IMR-90 (cell line): ENCODE measurements around the gene ADGRL4. TPM values are rescaled to one million over a fixed set of nuclear protein-coding genes. Genes with fewer than 3 reads are reported as not detected.
A peak's percentile ranks its signal among the peaks of the same experiment; 100 is the strongest.

ENCODE experiments used
- ATAC-seq: fragments of 200-7000 bp; cut with Tn5 transposase; 2 replicates; pipeline ENCODE4 v1.9.1; 2020; ENCODE audit warnings: low read depth, mild to moderate bottlenecking, moderate library complexity
- BruUV-seq: library from RNA; stranded (reverse); fragments of 400-500 nt; replicated peaks from 2 replicates; lab custom pipeline; 2021; lab: Mats Ljungman, UMichigan
- CTCF ChIA-PET: fragments of 300-600 bp; formaldehyde crosslinking; extraction: SDS; loops from one replicate; lab custom pipeline; 2021; ENCODE audit warnings: antibody characterized with exemption; lab: Yijun Ruan, JAX
- POLR2A ChIA-PET: fragments of 300-600 bp; sonication (Branson Sonifier 250); formaldehyde crosslinking; loops from one replicate; lab custom pipeline; 2022; ENCODE audit warnings: antibody characterized with exemption; ENCODE audit not compliant: unreplicated experiment; lab: Charles Lee
- DNase-seq: peaks from one replicate; pipeline ENCODE4 v3.0.0; 2013
- H2AFZ ChIP-seq: replicated peaks from 2 replicates; pipeline ENCODE3; 2013; ENCODE audit warnings: low read length, mild to moderate bottlenecking; ENCODE audit not compliant: poor library complexity
- H2AK5ac ChIP-seq: 2 replicates; pipeline ENCODE4 v1.6.1; 2013; ENCODE audit warnings: low read depth, low read length, inconsistent platforms
- H2AK9ac ChIP-seq: replicated peaks from 2 replicates; pipeline ENCODE3; 2013; ENCODE audit warnings: mild to moderate bottlenecking, low read depth, low read length, moderate library complexity; ENCODE audit not compliant: poor library complexity
- H2BK120ac ChIP-seq: 2 replicates; pipeline ENCODE4 v1.6.1; 2013; ENCODE audit warnings: low read depth, low read length, inconsistent platforms
- H2BK15ac ChIP-seq: 3 replicates; pipeline ENCODE4 v1.6.1; 2013; ENCODE audit warnings: low read depth, low read length, inconsistent platforms
- H2BK20ac ChIP-seq: 2 replicates; pipeline ENCODE4 v1.6.1; 2013; ENCODE audit warnings: low read depth, mild to moderate bottlenecking, inconsistent platforms, low read length, moderate library complexity
- H2BK5ac ChIP-seq: 2 replicates; pipeline ENCODE4 v1.6.1; 2013; ENCODE audit warnings: mild to moderate bottlenecking, low read depth, low read length, inconsistent platforms; ENCODE audit not compliant: poor library complexity, severe bottlenecking
- H3K14ac ChIP-seq: replicated peaks from 2 replicates; pipeline ENCODE4 v1.6.1; 2013; ENCODE audit warnings: low read depth, low read length, inconsistent platforms
- H3K18ac ChIP-seq: 2 replicates; pipeline ENCODE4 v1.6.1; 2013; ENCODE audit warnings: low read depth, low read length, control low read depth
- H3K23ac ChIP-seq: 2 replicates; pipeline ENCODE4 v1.6.1; 2013; ENCODE audit warnings: low read depth, low read length, inconsistent platforms
- H3K27ac ChIP-seq: 2 replicates; pipeline ENCODE4 v1.5.1; 2013; ENCODE audit warnings: mild to moderate bottlenecking, control low read depth, low read length; ENCODE audit not compliant: insufficient read depth
- H3K27me3 ChIP-seq: 2 replicates; pipeline ENCODE4 v1.6.1; 2013; ENCODE audit warnings: low read length; ENCODE audit not compliant: control insufficient read depth, insufficient read depth
- H3K36me3 ChIP-seq: 2 replicates; pipeline ENCODE4 v1.6.1; 2013; ENCODE audit warnings: low read length, mixed read lengths; ENCODE audit not compliant: control insufficient read depth, insufficient read depth
- H3K4ac ChIP-seq: 2 replicates; pipeline ENCODE4 v1.6.1; 2013; ENCODE audit warnings: low read depth, low read length, inconsistent platforms
- H3K4me1 ChIP-seq: 2 replicates; pipeline ENCODE4 v1.6.1; 2013; ENCODE audit warnings: low read length, mixed read lengths; ENCODE audit not compliant: control insufficient read depth, insufficient read depth
- H3K4me2 ChIP-seq: 2 replicates; pipeline ENCODE4 v1.6.1; 2013; ENCODE audit warnings: low read depth, mild to moderate bottlenecking, control low read depth, low read length, moderate library complexity
- H3K4me3 ChIP-seq: 2 replicates; pipeline ENCODE4 v1.5.1; 2013; ENCODE audit warnings: low read depth, mild to moderate bottlenecking, control low read depth, low read length, moderate library complexity; ENCODE audit not compliant: insufficient read depth
- H3K56ac ChIP-seq: 2 replicates; pipeline ENCODE4 v1.6.1; 2013; ENCODE audit warnings: low read length, inconsistent platforms; ENCODE audit not compliant: insufficient read depth; ENCODE audit errors: extremely low read depth
- H3K79me1 ChIP-seq, 2 experiments: 2 replicates each; pipeline ENCODE4 v1.6.1; 2013; ENCODE audit warnings: low read length in 2 of 2, inconsistent platforms in 1 of 2, low read depth in 1 of 2
- H3K9ac ChIP-seq: 2 replicates; pipeline ENCODE4 v1.6.1; 2013; ENCODE audit warnings: low read depth, low read length, control low read depth
- H3K9me1 ChIP-seq: 2 replicates; pipeline ENCODE4 v1.6.1; 2013; ENCODE audit warnings: low read length, inconsistent platforms; ENCODE audit not compliant: insufficient read depth
- H3K9me3 ChIP-seq: 2 replicates; pipeline ENCODE4 v1.6.1; 2013; ENCODE audit warnings: low read length; ENCODE audit not compliant: control insufficient read depth, insufficient read depth
- H4K20me1 ChIP-seq: 2 replicates; pipeline ENCODE4 v1.6.1; 2013; ENCODE audit warnings: low read length, inconsistent platforms; ENCODE audit not compliant: insufficient read depth
- H4K5ac ChIP-seq: 2 replicates; pipeline ENCODE4 v1.6.1; 2013; ENCODE audit warnings: mild to moderate bottlenecking, low read depth, low read length, control low read depth
- H4K8ac ChIP-seq, 2 experiments: 2 replicates each; pipeline ENCODE4 v1.6.1; 2013; ENCODE audit warnings: low read depth in 2 of 2, low read length in 2 of 2, control low read depth in 1 of 2, inconsistent platforms in 1 of 2
- H4K91ac ChIP-seq: 2 replicates; pipeline ENCODE4 v1.6.1; 2013; ENCODE audit warnings: low read depth, low read length, inconsistent platforms; ENCODE audit not compliant: insufficient read depth
- BHLHE40 ChIP-seq: fragments of 150-350 bp; IDR thresholded peaks from 2 replicates; pipeline ENCODE4 v1.6.1; 2016; ENCODE audit warnings: mild to moderate bottlenecking, low read depth, low read length
- CEBPB ChIP-seq: IDR thresholded peaks from 2 replicates; pipeline ENCODE4 v1.6.1; 2012; ENCODE audit warnings: low read depth, low read length, improper control_type of control experiment
- CHD1 ChIP-seq: IDR thresholded peaks from 2 replicates; pipeline ENCODE4 v1.6.1; 2012; ENCODE audit warnings: low read depth, low read length, improper control_type of control experiment
- CTCF ChIP-seq: conservative IDR thresholded peaks from 2 replicates; pipeline ENCODE4 v1.5.1; 2012; ENCODE audit warnings: mild to moderate bottlenecking, low read depth, low read length, improper control_type of control experiment
- ELK1 ChIP-seq: fragments of 150-350 bp; IDR thresholded peaks from 2 replicates; pipeline ENCODE4 v1.6.1; 2016; ENCODE audit warnings: low read depth, mild to moderate bottlenecking, low read length, moderate library complexity, borderline replicate concordance
- MAZ ChIP-seq: IDR thresholded peaks from 2 replicates; pipeline ENCODE4 v1.6.1; 2012; ENCODE audit warnings: low read depth, mild to moderate bottlenecking, low read length, improper control_type of control experiment, moderate library complexity, borderline replicate concordance
- NFE2L2 ChIP-seq: fragments of 150-350 bp; IDR thresholded peaks from 2 replicates; pipeline ENCODE4 v1.6.1; 2016; ENCODE audit warnings: low read depth, mild to moderate bottlenecking, low read length
- RAD21 ChIP-seq: IDR thresholded peaks from 2 replicates; pipeline ENCODE4 v1.6.1; 2012; ENCODE audit warnings: low read length, improper control_type of control experiment
- SMC3 ChIP-seq: fragments of 150-350 bp; IDR thresholded peaks from 2 replicates; pipeline ENCODE4 v1.6.1; 2016; ENCODE audit warnings: low read depth, mild to moderate bottlenecking, antibody characterized with exemption, low read length, moderate library complexity
- WGBS, 2 experiments: methylation state at CpG; one replicate each; pipeline versions ENCODE4 v1.1.5 to v1.1.7; 2013; ENCODE audit warnings: missing lambda C conversion rate in 2 of 2; ENCODE audit not compliant: insufficient read length in 1 of 2; ENCODE audit errors: extremely low coverage in 2 of 2; 5-methylcytosine and 5-hydroxymethylcytosine counted together
- dilution Hi-C: fragments of 300-500 bp; cut with HindIII; formaldehyde crosslinking; loops from one replicate; pipeline ENCODE4 v1.14.3; 2018; ENCODE audit warnings: low sequenced_read_pairs; ENCODE audit not compliant: unreplicated experiment
- in situ Hi-C: fragments of 300-500 bp; cut with MboI; formaldehyde crosslinking; loops from 3 replicates; pipeline ENCODE4 v1.14.3; 2019; ENCODE audit warnings: low sequenced_read_pairs, inconsistent platforms, mixed read lengths
- intact Hi-C: fragments of 100-400 bp; cut with micrococcal nuclease; formaldehyde crosslinking; loops from 2 replicates; pipeline ENCODE4 v1.10.0; 2022
- polyA plus RNA-seq, 3 experiments: library from polyadenylated mRNA; depleted of rRNA; stranded (reverse); fragments of >200 nt; gene quantifications; 2 replicates each; pipeline ENCODE4 v1.2.3, GENCODE V29; 2012; ENCODE audit warnings: low replicate concordance in 1 of 3
- total RNA-seq: library from RNA; depleted of rRNA; stranded (reverse); fragments of >200 nt; gene quantifications from 2 replicates; pipeline ENCODE4 v1.2.3, GENCODE V29; 2012

The ADGRL4 gene
- total and polyA plus RNA-seq, 2 of the 4 experiments (the other 2 are of a cell fraction), result 3.2 to 4.5 TPM

- Histone ChIP-seq H3K18ac (no peak overlapping the region), H3K79me1 (no peaks in the 10 kb centered on the region), H4K8ac (0 out of 4 replicates have a peak overlapping the region, but pooled peaks of 1 of the 2 experiments have one; percentile 18), H2AK9ac (no peak overlapping the region), H2AFZ (no peak overlapping the region), H3K36me3 (no peaks in the 10 kb centered on the region), H3K9me3 (no peaks in the 10 kb centered on the region), H2AK5ac (no peak overlapping the region), H3K4me2 (peak overlapping the region; percentile 64; the same call in 1 of the 2 replicates), H3K56ac (no peak overlapping the region), H3K4ac (no peak overlapping the region), H3K27me3 (no peaks in the 10 kb centered on the region), H4K91ac (no peak overlapping the region), H2BK15ac (no peak overlapping the region), H2BK20ac (no peak overlapping the region), H3K4me3 (no peak overlapping the region), H2BK120ac (peak overlapping the region; percentile 41; the same call in 1 of the 2 replicates), H3K4me1 (peaks cover 9% of the 10 kb centered on the region), H3K9ac (no peak overlapping the region), H3K9me1 (no peaks in the 10 kb centered on the region), H3K23ac (no peak overlapping the region), H2BK5ac (peak overlapping the region; percentile 63), H4K5ac (no peak overlapping the region; the same call in 1 of the 2 replicates), H3K14ac (no peak overlapping the region), H3K27ac (no peak overlapping the region), H4K20me1 (no peaks in the 10 kb centered on the region)
- POLR2A ChIA-PET, result no interaction called here
- no CpG with 5 or more reads among the region's 1 CpG for WGBS, 2 experiments
- dilution Hi-C loops (no loop called here), in situ Hi-C loops (loop anchor here (5.0 kb wide), 1 partner anchor 354 kb away; no protein-coding TSS in a partner anchor), intact Hi-C loops (loop anchor here (5.0 to 10.0 kb wide), 2 partner anchors 1062 to 1374 kb away; no protein-coding TSS in a partner anchor)
- no peak for TF ChIP-seq MAZ
- TF ChIP-seq CEBPB, result no peak
- no peak for TF ChIP-seq NFE2L2
- TF ChIP-seq CTCF, result no peak
- TF ChIP-seq BHLHE40, result no peak
- no peak for TF ChIP-seq CHD1
- no peak for TF ChIP-seq SMC3
- TF ChIP-seq ELK1, result no peak
- TF ChIP-seq RAD21, result no peak
- BruUV-seq, result no TSS peak
- peak; percentile 65 for DNase-seq
- CTCF ChIA-PET, result no interaction called here
- peak; percentile 66 for ATAC-seq
Observed at GRCh38 chr1:78843111-78843510, 163.4 kb downstream of the ADGRL4 start.
